ENCODE results near the gene CETP.

- TF ChIP-seq POLR2A (IDR thresholded peaks at IDR 0.05; ENCODE audit: low read depth) (no peak), CTCF (IDR thresholded peaks at IDR 0.05) (no peak), POLR2AphosphoS5 (IDR thresholded peaks at IDR 0.05) (no peak), EP300 (IDR thresholded peaks at IDR 0.05) (no peak)
Measured at GRCh38 chr16:56946767-56947603, 14.8 kb upstream of the CETP start.
